Stimulated activated CD4-positive, alpha-beta T cell treated with anti-CD3 and anti-CD28 coated beads, Interleukin-1b, Interleukin-23, amount 100 ng/mL, for 1 hour (primary cell): ENCODE results near the gene WBP4.
A peak's percentile ranks its signal among the peaks of the same experiment; 100 is the strongest.
"Not testable (repeated sequence)": the region's sequence is repeated elsewhere in the genome, so short reads cannot be mapped to it uniquely, and the experiment has no call there.

ENCODE experiments used
- DNase-seq, 2 donors: peaks; one replicate each; pipeline ENCODE4 v3.0.0-alpha.2; 2020; ENCODE audit warnings: low read depth in 2 of 2

The WBP4 gene

GRCh38 chr13:41061075-41061913 lies at the start of gene WBP4:
Gene WBP4 (plus strand): TSS chr13:41061509. CDS start chr13:41061674, 165 bp downstream.
- DNase-seq = peak; percentile 52 to 81

GRCh38 chr13:41012536-41012935 lies 48.8 kb upstream of the WBP4 start:
- DNase-seq = no peak

- DNase-seq = no peak
Observed at GRCh38 chr13:41013835-41014234, 47.5 kb upstream of the WBP4 start.

GRCh38 chr13:41015920-41016319 lies 45.4 kb upstream of the WBP4 start:
- DNase-seq = no peak

GRCh38 chr13:41017159-41017558 lies 44.1 kb upstream of the WBP4 start:
- DNase-seq = no peak

- no peak for DNase-seq
Observed at GRCh38 chr13:41017817-41018601, 43.3 kb upstream of the WBP4 start.

GRCh38 chr13:41018602-41018948 lies 42.7 kb upstream of the WBP4 start:
- DNase-seq = no peak

- DNase-seq = no peak
Observed at GRCh38 chr13:41019011-41019487, 42.3 kb upstream of the WBP4 start, which contains the start of gene ELF1. Gene ELF1 (minus strand): TSS chr13:41019316. CDS start chr13:40982054, 37,262 bp downstream.

- no peak for DNase-seq
Observed at GRCh38 chr13:41019578-41020347, 41.5 kb upstream of the WBP4 start.

GRCh38 chr13:41025518-41025917 lies 35.8 kb upstream of the WBP4 start:
- DNase-seq = no peak

- DNase-seq = no peak
Observed at GRCh38 chr13:41026788-41027187, 34.5 kb upstream of the WBP4 start.

- no peak for DNase-seq
Observed at GRCh38 chr13:41028051-41028450, 33.3 kb upstream of the WBP4 start.

- no peak for DNase-seq
Observed at GRCh38 chr13:41029629-41030028, 31.7 kb upstream of the WBP4 start.

- DNase-seq = no peak
Observed at GRCh38 chr13:41032691-41033376, 28.5 kb upstream of the WBP4 start.

- DNase-seq = no peak
Observed at GRCh38 chr13:41034382-41034781, 26.9 kb upstream of the WBP4 start.

GRCh38 chr13:41034881-41035280 lies 26.4 kb upstream of the WBP4 start:
- no peak for DNase-seq

GRCh38 chr13:41036557-41036956 lies 24.8 kb upstream of the WBP4 start:
- DNase-seq = not testable (repeated sequence)

GRCh38 chr13:41039746-41040145 lies 21.6 kb upstream of the WBP4 start:
- DNase-seq = no peak

GRCh38 chr13:41040584-41041334 lies 20.6 kb upstream of the WBP4 start:
- DNase-seq = no peak

- DNase-seq = not testable (repeated sequence)
Observed at GRCh38 chr13:41042419-41042818, 18.9 kb upstream of the WBP4 start.

- no peak for DNase-seq
Observed at GRCh38 chr13:41048640-41049039, 12.7 kb upstream of the WBP4 start.
